Fibroblast of mammary gland (primary cell): Measurements from ENCODE around the gene CALML3.

Experiments
- DNase-seq: peaks from one replicate; pipeline ENCODE4 v3.0.0-alpha.2; 2010; ENCODE audit warnings: low read depth
- H3K4me3 ChIP-seq: 2 replicates; pipeline ENCODE4 v1.5.1; 2011; ENCODE audit warnings: low read depth, mild to moderate bottlenecking, low read length, moderate library complexity; ENCODE audit not compliant: control insufficient read depth
- TF ChIP-seq, protein P1 (sequence below): conservative IDR thresholded peaks from 2 replicates; pipeline ENCODE4 v1.5.1; 2011; ENCODE audit warnings: low read depth, low read length, inconsistent platforms; ENCODE audit not compliant: control insufficient read depth, insufficient read depth

The CALML3 gene

DNA sequence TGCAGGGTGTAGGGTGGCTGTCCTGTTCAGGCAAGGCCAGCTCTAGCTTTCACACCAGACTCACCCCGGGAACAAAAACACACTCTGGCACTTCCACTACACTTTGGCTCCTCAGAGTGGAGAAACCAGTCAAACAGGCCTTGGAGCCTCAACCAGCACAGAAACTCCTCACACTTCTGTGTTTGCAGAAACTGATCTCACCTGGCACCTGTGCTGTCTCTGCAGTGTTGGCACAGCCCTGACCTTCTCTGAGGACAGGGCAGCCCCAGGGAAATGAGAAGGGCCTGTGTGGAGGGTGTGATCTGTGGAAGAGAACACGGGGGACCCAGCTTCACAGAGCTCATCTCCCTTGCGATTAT is 21.3 kb upstream of the CALML3 start:
- H3K4me3 ChIP-seq = no peak overlapping the region
- no peak for DNase-seq
- TF ChIP-seq, protein P1, sequence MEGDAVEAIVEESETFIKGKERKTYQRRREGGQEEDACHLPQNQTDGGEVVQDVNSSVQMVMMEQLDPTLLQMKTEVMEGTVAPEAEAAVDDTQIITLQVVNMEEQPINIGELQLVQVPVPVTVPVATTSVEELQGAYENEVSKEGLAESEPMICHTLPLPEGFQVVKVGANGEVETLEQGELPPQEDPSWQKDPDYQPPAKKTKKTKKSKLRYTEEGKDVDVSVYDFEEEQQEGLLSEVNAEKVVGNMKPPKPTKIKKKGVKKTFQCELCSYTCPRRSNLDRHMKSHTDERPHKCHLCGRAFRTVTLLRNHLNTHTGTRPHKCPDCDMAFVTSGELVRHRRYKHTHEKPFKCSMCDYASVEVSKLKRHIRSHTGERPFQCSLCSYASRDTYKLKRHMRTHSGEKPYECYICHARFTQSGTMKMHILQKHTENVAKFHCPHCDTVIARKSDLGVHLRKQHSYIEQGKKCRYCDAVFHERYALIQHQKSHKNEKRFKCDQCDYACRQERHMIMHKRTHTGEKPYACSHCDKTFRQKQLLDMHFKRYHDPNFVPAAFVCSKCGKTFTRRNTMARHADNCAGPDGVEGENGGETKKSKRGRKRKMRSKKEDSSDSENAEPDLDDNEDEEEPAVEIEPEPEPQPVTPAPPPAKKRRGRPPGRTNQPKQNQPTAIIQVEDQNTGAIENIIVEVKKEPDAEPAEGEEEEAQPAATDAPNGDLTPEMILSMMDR = no peak

DNA sequence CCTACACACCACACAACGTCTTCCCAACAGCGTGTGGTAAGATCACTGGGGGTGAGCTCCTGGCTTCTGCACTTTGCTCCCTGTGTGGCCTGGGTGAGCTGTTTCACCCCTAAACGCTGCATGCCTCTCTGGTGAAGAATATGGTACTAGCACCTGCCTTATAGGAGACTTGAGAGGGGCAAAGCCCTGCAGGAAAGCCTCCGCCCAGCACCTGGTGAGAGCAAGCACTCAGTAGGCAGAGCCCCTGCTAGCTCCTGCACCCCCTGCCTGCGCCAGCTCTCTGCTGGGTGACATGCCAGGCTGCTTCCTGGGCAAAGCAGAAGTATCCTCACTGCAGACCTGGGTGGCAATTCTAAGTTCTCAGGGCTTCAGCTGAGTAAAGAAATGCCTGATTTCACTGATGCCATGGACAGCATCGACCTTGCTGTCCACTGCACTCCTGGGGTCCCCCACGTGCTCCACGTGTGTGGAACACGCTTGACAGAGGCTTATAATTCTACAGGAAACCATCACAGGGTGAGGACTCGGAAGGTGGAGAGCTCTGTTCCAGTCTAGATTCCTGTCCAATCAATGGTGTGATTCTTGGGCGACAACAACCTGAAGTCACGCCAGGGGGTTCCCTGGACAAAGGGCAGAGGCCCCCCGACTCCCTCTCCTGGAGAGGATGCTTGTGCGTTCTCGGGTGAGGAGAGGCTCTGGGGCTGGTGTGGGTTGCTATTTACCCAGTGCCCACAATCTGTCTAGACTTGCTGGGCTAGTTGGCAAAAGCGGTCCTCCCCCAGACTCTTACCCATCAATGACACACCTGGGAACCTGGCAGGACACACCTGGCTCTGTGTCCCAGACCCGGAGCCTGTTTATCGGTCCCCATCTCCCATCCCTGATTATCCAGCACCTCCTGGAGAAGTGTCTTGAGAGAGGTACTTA is 20.4 kb upstream of the CALML3 start:
- TF ChIP-seq, protein P1 = no peak
- DNase-seq = no peak
- H3K4me3 ChIP-seq = no peak overlapping the region

DNA sequence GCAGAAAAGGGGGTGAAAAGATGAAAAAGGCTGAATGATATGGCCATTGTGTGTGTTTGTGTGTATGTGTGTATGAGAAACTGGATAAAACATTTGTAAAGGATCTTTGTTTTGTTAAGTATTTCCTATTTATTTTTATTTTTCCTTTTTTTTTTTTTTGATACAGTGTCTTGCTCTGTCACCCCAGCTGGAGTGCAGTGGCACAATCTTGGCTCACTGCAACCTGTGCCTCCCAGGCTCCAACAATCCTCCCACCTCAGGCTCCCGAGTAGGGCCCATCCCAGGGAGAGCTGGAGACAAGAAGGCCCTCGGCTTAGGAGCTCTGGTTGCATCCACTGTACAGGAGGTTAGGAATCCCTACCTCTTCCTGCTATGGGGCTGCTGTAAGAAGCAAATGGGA is 18.5 kb upstream of the CALML3 start:
- H3K4me3 ChIP-seq = no peak overlapping the region
- TF ChIP-seq, protein P1 = no peak
- DNase-seq = no peak

DNA sequence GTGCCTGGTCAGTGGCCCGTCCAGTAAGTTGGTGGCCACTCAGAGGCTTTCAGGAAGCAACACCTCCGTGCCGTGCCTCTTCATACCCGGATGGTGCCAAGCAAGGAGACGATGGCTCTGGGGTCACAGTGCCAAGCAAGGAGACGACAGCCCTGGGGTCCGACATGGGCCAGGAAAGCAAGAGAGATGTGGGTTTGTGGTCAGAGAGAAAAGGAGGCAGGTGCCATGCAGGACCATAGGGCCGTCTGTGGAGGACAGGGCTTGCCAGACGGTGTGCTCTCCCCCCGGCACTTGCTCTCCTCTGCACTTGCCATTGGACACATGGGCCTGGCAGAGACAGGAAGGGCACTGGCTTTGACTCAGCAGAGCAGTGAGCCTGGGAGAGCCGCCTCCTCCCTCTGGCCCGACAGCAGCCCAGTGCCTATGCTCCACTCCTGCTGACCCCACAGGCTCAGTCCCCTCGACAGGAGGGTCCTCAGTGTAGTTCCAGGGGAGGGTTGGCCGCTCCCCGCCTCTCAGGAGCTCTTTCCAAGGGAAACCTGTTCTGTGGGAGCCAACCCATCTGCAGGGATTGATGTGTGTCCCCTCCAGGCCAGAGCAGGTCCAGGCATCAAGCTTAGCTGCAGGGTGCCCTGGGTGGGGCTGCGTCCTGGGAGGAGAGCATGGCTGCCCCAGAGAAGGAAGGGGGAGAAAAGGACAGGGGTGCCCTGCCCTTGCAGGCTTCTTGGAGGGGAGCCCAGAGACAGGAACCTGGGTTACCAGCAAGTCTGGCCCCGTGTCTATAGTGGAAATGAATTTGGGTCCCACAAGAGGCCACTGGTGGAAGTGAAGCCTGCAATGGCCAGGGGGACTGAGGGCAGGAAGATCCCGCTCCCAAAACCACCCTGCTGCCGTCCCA is 17.8 kb upstream of the CALML3 start:
- no peak for DNase-seq
- no peak overlapping the region for H3K4me3 ChIP-seq
- TF ChIP-seq, protein P1 = no peak

DNA sequence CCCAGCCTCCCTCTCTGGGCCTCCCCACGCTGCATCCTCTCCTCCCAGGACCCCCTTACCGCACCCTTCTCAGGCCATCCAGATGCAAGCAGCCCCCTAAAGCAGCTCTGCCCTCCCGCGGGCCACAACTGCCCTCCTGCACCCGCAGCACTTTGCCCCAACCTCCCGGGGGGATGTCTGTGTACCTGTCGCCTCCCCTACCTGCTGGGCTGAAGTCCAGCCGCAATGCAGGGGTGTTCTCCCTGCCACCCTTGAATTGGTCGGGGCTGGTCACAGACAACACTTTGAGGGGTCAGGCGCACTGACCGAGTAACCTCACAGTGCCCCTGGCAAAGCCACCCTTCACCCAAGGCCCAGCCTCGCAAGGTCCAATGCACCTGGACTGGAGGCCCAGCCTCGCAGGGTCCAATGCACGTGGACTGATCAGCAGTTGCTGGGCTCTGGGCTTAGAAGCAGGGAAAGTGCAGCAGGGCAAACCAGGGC is 17.1 kb upstream of the CALML3 start:
- DNase-seq = no peak

DNA sequence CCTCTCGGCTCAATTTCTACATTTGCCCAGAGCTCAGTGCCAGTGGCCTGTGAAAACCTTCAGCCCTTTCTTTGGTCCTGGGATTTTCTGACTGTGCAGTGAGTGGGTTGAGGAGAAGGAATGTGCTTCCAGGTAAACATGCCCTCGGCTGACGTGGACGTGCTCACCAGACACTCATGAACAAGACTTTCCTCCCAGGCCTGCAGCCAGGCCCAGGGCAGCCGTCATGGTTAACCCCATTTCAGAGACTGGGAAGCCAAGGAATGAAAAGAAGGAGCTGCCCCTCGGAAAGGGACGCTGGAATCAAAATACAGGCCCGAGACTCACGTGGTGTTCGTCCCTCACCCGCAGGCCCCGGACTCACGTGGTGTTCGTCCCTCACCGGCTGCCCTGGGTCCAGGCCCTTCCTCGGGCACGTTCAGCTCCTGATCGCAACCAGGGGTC is 16.6 kb upstream of the CALML3 start:
- H3K4me3 ChIP-seq = no peak overlapping the region
- no peak for DNase-seq
- TF ChIP-seq, protein P1 = no peak

More for the DNA sequence above, 17.1 kb upstream of the CALML3 start:
- H3K4me3 ChIP-seq = no peak overlapping the region
- TF ChIP-seq, protein P1 = no peak
